ENCODE results near the gene EVX1.

DNA sequence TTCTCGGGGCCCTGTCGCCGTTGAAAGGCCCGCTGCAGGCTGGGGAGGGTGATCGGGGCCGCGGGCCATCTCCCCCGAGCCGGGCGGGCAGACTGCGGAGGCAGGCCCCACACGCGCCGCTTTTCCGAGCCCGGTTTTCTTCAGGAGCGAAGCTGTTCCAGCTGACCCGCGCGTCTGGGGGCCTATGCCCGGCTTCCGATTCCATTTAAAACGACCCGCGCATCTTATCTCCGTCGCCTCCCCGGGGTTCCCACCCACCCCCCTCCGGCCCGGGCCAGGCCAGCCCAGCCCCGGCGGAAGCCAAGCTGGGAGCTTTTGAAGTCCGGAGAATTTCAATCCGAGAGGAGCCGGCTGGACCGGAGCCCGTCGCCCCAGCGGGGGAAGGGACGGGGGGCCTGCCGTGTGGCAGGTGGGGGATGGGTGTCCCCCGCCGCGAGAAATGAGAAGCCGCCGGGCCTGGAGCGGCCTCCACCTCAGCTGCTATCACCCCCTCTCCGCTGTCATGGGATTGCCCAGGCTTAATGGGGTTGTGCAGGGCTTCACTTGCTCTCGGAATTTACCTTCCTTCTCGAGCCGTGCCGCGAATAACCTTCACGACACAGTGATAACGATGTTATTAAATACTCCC lies 3.1 kb upstream of the EVX1 start:
- TF ChIP-seq, protein P1, sequence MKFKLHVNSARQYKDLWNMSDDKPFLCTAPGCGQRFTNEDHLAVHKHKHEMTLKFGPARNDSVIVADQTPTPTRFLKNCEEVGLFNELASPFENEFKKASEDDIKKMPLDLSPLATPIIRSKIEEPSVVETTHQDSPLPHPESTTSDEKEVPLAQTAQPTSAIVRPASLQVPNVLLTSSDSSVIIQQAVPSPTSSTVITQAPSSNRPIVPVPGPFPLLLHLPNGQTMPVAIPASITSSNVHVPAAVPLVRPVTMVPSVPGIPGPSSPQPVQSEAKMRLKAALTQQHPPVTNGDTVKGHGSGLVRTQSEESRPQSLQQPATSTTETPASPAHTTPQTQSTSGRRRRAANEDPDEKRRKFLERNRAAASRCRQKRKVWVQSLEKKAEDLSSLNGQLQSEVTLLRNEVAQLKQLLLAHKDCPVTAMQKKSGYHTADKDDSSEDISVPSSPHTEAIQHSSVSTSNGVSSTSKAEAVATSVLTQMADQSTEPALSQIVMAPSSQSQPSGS (IDR thresholded peaks at IDR 0.05; ENCODE audit: low read length) = no peak
- TF ChIP-seq CREB1 (IDR thresholded peaks at IDR 0.05) = no peak
- no peak for TF ChIP-seq POLR2A (IDR thresholded peaks at IDR 0.05; ENCODE audit: control extremely low read depth in 1 of 2, low read depth in 2 of 2, low read length in 2 of 2)
- no peak for TF ChIP-seq YY1 (IDR thresholded peaks at IDR 0.05; ENCODE audit: low read depth, low read length)
- no peak for TF ChIP-seq TAF1 (IDR thresholded peaks at IDR 0.05; ENCODE audit: low read depth, low read length)
- no peak for TF ChIP-seq POLR2AphosphoS5 (IDR thresholded peaks at IDR 0.05; ENCODE audit: low read depth, low read length)
- no peak for TF ChIP-seq EGR1 (IDR thresholded peaks at IDR 0.05; ENCODE audit: borderline replicate concordance, low read depth, low read length)
- TF ChIP-seq, protein P2, sequence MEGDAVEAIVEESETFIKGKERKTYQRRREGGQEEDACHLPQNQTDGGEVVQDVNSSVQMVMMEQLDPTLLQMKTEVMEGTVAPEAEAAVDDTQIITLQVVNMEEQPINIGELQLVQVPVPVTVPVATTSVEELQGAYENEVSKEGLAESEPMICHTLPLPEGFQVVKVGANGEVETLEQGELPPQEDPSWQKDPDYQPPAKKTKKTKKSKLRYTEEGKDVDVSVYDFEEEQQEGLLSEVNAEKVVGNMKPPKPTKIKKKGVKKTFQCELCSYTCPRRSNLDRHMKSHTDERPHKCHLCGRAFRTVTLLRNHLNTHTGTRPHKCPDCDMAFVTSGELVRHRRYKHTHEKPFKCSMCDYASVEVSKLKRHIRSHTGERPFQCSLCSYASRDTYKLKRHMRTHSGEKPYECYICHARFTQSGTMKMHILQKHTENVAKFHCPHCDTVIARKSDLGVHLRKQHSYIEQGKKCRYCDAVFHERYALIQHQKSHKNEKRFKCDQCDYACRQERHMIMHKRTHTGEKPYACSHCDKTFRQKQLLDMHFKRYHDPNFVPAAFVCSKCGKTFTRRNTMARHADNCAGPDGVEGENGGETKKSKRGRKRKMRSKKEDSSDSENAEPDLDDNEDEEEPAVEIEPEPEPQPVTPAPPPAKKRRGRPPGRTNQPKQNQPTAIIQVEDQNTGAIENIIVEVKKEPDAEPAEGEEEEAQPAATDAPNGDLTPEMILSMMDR (IDR thresholded peaks at IDR 0.05; ENCODE audit: control extremely low read depth in 1 of 3, insufficient read depth in 1 of 3, low read depth in 1 of 3, low read length in 3 of 3) = no peak

Data from H1 (cell line).